Suprapubic skin (tissue), 4 donors: ENCODE data around the gene RMDN3.

Experiments used
- EP300 ChIP-seq: sonication (generic); formaldehyde crosslinking; IDR thresholded peaks from one replicate; pipeline ENCODE4 v1.6.1; 2017; ENCODE audit warnings: antibody characterized with exemption
- POLR2A ChIP-seq, 2 donors: fragments of 450-650 bp; IDR thresholded peaks; one replicate each; pipeline ENCODE4 v1.6.1; 2017; ENCODE audit warnings: antibody characterized with exemption in 2 of 2, mild to moderate bottlenecking in 2 of 2, moderate library complexity in 2 of 2
- POLR2AphosphoS5 ChIP-seq, 3 donors: sonication (generic); formaldehyde crosslinking; IDR thresholded peaks; one replicate each; pipeline ENCODE4 v1.6.1; 2017; ENCODE audit warnings: antibody characterized with exemption in 3 of 3
- TF ChIP-seq, protein P1 (sequence below), 2 donors: fragments of 200-600 bp in 1 of 2; fragments of 450-650 bp in 1 of 2; sonication (generic) in 1 of 2; IDR thresholded peaks; one replicate each; pipeline ENCODE4 v1.5.1; 2016 to 2019; ENCODE audit warnings: antibody characterized with exemption in 2 of 2, mild to moderate bottlenecking in 1 of 2, moderate library complexity in 1 of 2

DNA sequence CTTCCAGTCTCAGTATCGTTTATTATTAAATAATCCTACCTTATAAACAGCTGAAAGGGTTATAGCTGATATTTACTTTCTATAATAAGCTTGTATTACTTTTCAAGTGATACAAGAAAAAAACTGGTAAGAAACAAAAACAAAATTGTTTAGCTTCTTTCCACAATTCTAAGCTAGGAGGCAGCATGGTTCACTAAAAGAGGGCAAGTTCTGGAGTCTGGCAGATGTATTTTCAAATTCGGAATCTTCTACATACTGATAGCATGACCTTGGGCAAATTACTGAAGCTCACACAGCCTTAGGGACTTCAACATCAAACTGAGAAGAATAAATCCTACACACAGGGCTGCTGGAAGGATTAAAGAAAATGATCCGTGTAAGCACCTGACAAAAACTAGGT lies 30.1 kb upstream of the RMDN3 start:
- TF ChIP-seq, protein P1, sequence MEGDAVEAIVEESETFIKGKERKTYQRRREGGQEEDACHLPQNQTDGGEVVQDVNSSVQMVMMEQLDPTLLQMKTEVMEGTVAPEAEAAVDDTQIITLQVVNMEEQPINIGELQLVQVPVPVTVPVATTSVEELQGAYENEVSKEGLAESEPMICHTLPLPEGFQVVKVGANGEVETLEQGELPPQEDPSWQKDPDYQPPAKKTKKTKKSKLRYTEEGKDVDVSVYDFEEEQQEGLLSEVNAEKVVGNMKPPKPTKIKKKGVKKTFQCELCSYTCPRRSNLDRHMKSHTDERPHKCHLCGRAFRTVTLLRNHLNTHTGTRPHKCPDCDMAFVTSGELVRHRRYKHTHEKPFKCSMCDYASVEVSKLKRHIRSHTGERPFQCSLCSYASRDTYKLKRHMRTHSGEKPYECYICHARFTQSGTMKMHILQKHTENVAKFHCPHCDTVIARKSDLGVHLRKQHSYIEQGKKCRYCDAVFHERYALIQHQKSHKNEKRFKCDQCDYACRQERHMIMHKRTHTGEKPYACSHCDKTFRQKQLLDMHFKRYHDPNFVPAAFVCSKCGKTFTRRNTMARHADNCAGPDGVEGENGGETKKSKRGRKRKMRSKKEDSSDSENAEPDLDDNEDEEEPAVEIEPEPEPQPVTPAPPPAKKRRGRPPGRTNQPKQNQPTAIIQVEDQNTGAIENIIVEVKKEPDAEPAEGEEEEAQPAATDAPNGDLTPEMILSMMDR (IDR thresholded peaks at IDR 0.05): no peak
- no peak for TF ChIP-seq POLR2A (IDR thresholded peaks at IDR 0.05)
- TF ChIP-seq POLR2AphosphoS5 (IDR thresholded peaks at IDR 0.05): no peak
- no peak for TF ChIP-seq EP300
